A549 (cell line): Measurements from ENCODE around the gene NUP214.

ENCODE experiments used
- JUNB ChIP-seq: fragments of >200 bp; sonication (Bioruptor Twin); formaldehyde crosslinking; IDR thresholded peaks from 2 replicates; pipeline ENCODE4 v1.6.1; 2016
- SREBF2 ChIP-seq: fragments of 450-650 bp; IDR thresholded peaks from 2 replicates; pipeline ENCODE4 v1.6.1; 2014; ENCODE audit warnings: mild to moderate bottlenecking, moderate library complexity
- ZC3H11A ChIP-seq: fragments of 450-650 bp; IDR thresholded peaks from 2 replicates; pipeline ENCODE4 v1.6.1; 2014; ENCODE audit warnings: antibody characterized with exemption, mild to moderate bottlenecking
- TF ChIP-seq, protein P1 (sequence below): fragments of >200 bp; sonication (Bioruptor Twin); formaldehyde crosslinking; IDR thresholded peaks from 3 replicates; pipeline ENCODE4 v1.5.1; 2016
- TF ChIP-seq, protein P2 (sequence below): IDR thresholded peaks from 2 replicates; pipeline ENCODE4 v1.6.1; 2012; ENCODE audit warnings: low read depth, borderline replicate concordance

DNA sequence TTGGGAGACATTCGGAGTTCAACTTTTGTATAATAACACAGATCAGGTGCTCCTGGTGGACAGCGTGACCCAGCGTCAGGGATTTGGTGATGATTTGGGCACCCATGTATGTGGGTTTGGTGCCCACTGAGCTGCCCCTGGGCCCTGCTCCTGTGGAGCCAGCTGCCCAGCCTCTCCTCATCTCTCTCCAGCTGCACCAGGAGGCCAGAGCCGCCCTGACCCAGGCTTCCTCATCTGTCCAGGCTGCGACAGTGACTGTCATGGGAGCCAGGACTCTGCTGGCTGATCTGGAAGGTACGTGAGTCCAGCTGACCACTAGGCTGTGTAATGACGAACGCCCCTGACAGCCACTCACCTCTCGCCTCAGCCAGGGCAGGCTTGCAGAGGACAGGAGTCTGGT lies 43.5 kb upstream of the NUP214 start:
- TF ChIP-seq, protein P1, sequence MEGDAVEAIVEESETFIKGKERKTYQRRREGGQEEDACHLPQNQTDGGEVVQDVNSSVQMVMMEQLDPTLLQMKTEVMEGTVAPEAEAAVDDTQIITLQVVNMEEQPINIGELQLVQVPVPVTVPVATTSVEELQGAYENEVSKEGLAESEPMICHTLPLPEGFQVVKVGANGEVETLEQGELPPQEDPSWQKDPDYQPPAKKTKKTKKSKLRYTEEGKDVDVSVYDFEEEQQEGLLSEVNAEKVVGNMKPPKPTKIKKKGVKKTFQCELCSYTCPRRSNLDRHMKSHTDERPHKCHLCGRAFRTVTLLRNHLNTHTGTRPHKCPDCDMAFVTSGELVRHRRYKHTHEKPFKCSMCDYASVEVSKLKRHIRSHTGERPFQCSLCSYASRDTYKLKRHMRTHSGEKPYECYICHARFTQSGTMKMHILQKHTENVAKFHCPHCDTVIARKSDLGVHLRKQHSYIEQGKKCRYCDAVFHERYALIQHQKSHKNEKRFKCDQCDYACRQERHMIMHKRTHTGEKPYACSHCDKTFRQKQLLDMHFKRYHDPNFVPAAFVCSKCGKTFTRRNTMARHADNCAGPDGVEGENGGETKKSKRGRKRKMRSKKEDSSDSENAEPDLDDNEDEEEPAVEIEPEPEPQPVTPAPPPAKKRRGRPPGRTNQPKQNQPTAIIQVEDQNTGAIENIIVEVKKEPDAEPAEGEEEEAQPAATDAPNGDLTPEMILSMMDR, result no peak
- TF ChIP-seq SREBF2 (no peak), JUNB (no peak), ZC3H11A (no peak)
- TF ChIP-seq, protein P2, sequence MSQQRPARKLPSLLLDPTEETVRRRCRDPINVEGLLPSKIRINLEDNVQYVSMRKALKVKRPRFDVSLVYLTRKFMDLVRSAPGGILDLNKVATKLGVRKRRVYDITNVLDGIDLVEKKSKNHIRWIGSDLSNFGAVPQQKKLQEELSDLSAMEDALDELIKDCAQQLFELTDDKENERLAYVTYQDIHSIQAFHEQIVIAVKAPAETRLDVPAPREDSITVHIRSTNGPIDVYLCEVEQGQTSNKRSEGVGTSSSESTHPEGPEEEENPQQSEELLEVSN, result no peak
